OCI-LY1 (cell line): Measurements from ENCODE around the gene NAV1.

Experiments
- H2AFZ ChIP-seq: fragments of 200-600 bp; sonication (generic), shearing (Covaris generic); 2 replicates; pipeline ENCODE4 v1.6.0; 2014; ENCODE audit warnings: antibody characterized with exemption, mild to moderate bottlenecking, low read length
- H3F3A ChIP-seq: fragments of 200-600 bp; sonication (generic), shearing (Covaris generic); 2 replicates; pipeline ENCODE4 v1.6.0; 2014; ENCODE audit warnings: mild to moderate bottlenecking, antibody characterized with exemption, low read length, moderate library complexity; ENCODE audit not compliant: insufficient read depth
- H3K27ac ChIP-seq: fragments of 200-600 bp; sonication (generic); 2 replicates; pipeline ENCODE4 v1.5.1; 2014; ENCODE audit warnings: low read length, mixed run types, mild to moderate bottlenecking, low read depth; ENCODE audit not compliant: poor library complexity, severe bottlenecking
- H3K27me3 ChIP-seq: fragments of 200-600 bp; sonication (generic); 2 replicates; pipeline ENCODE4 v1.6.0; 2014; ENCODE audit warnings: antibody characterized with exemption, mild to moderate bottlenecking, low read length, moderate library complexity; ENCODE audit not compliant: insufficient read depth
- H3K36me3 ChIP-seq: fragments of 200-600 bp; sonication (generic); 2 replicates; pipeline ENCODE4 v1.6.1; 2014; ENCODE audit warnings: mild to moderate bottlenecking, antibody characterized with exemption, low read length, moderate library complexity, mixed read lengths; ENCODE audit not compliant: insufficient read depth
- H3K4me1 ChIP-seq: fragments of 200-600 bp; sonication (generic); 2 replicates; pipeline ENCODE4 v1.5.1; 2014; ENCODE audit warnings: mild to moderate bottlenecking, low read length, moderate library complexity; ENCODE audit not compliant: insufficient read depth, severe bottlenecking
- H3K4me2 ChIP-seq: fragments of 200-600 bp; sonication (generic), shearing (Covaris generic); 2 replicates; pipeline ENCODE4 v1.6.1; 2014; ENCODE audit warnings: low read length
- H3K4me3 ChIP-seq: fragments of 200-600 bp; sonication (generic); 2 replicates; pipeline ENCODE4 v1.5.1; 2014; ENCODE audit warnings: low read length, low read depth, mild to moderate bottlenecking, mixed read lengths; ENCODE audit not compliant: poor library complexity, severe bottlenecking
- H3K79me2 ChIP-seq: fragments of 200-600 bp; shearing (Covaris generic); 2 replicates; pipeline ENCODE4 v1.6.1; 2016; ENCODE audit warnings: mixed run types, low read length, mixed read lengths; ENCODE audit not compliant: insufficient read depth
- H3K9ac ChIP-seq: fragments of 200-600 bp; sonication (generic), shearing (Covaris generic); 2 replicates; pipeline ENCODE4 v1.6.1; 2014; ENCODE audit warnings: mild to moderate bottlenecking, low read length, mixed read lengths
- H3K9me2 ChIP-seq: fragments of 200-600 bp; sonication (generic), shearing (Covaris generic); 2 replicates; pipeline ENCODE4 v1.6.1; 2014; ENCODE audit warnings: low read depth, mild to moderate bottlenecking, low read length, mixed read lengths
- H3K9me3 ChIP-seq: fragments of 200-600 bp; shearing (Covaris generic); 2 replicates; pipeline ENCODE4 v1.6.1; 2014; ENCODE audit warnings: low read length, mixed read lengths
- H4K20me1 ChIP-seq: fragments of 200-600 bp; sonication (generic), shearing (Covaris generic); 2 replicates; pipeline ENCODE4 v1.6.0; 2016; ENCODE audit warnings: mild to moderate bottlenecking, low read length; ENCODE audit not compliant: insufficient read depth
- CTCF ChIP-seq: fragments of 200-600 bp; sonication (generic), shearing (Covaris generic); IDR thresholded peaks from 2 replicates; pipeline ENCODE4 v1.5.1; 2017; ENCODE audit warnings: mild to moderate bottlenecking, antibody characterized with exemption, low read length, moderate library complexity, mixed read lengths
- EZH2 ChIP-seq: fragments of 200-600 bp; sonication (generic), shearing (Covaris generic); IDR thresholded peaks from 2 replicates; pipeline ENCODE4 v1.8.0; 2017; ENCODE audit warnings: borderline replicate concordance, mixed run types, mild to moderate bottlenecking, antibody characterized with exemption, low read length, moderate library complexity, mixed read lengths

The NAV1 gene

DNA sequence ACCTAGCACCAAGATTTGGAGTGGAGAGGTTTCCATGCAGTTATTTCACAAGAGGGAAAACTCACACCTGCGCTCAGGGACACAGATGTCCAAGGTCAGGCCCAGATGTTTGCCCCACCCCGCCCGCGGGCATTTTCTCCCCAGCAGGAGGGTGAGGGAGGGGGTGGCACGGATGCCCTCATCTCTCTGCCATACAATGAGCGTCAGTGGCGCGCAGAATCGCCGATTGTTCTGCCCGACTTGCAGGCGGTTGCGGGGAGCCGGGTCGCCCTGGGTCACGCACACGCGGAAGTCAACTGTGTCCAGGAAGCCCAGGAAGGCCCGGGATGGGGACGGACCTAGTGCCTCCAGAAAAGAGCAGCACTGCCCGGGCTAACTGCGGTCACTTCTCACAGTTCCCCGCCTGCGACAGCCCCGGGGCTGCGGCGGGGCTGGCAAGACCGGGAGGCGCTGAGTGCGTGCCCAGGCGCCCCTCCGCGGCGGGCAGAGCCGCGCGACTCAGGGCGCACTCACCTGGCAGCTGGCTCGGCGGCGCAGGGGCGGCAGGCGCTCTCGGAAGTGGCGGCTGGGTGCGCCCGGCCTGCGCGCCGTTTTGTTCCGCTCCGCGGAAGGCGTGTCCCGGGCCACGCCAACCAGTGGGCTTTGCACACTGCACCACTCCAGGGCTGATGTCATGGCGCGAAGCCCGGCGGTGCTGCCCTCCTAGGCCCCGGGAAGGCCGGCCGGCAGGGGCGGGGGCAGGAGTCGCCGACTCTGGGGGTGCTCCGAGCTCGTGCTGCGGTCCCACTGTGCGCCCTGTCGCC is 32.2 kb upstream of the NAV1 start, which contains the start of gene CSRP1:
Gene CSRP1 (minus strand): TSS at position 567 of the 803 bp plus-strand sequence. CDS start 10,820 bp downstream, outside the sequence.
- peak within 1 kb of the TSS; percentile 75 for H3K9ac ChIP-seq
- TF ChIP-seq EZH2 (no peak), CTCF (no peak)
- H2AFZ ChIP-seq, result 0 out of 2 replicates have a peak within 1 kb of the TSS, but pooled peaks have one; percentile 5
- no peaks in the 10 kb centered on the region for H4K20me1 ChIP-seq
- H3F3A ChIP-seq, result no peaks in the 10 kb centered on the region
- H3K4me2 ChIP-seq, result peak within 1 kb of the TSS; percentile 94
- H3K79me2 ChIP-seq, result no peaks in the 10 kb centered on the region
- H3K9me3 ChIP-seq, result no peaks in the 10 kb centered on the region
- peaks cover 85% of the 10 kb centered on the region for H3K4me1 ChIP-seq
- no peaks in the 10 kb centered on the region for H3K9me2 ChIP-seq
- H3K27ac ChIP-seq, result peak within 1 kb of the TSS; percentile 77
- H3K4me3 ChIP-seq, result peak within 1 kb of the TSS; percentile 71
- no peaks in the 10 kb centered on the region for H3K27me3 ChIP-seq
- H3K36me3 ChIP-seq, result no peaks in the 10 kb centered on the region

- peak overlapping the region; percentile 71 for H3K4me3 ChIP-seq
Observed at GRCh38 chr1:201507360-201507675, 31.6 kb upstream of the NAV1 start.

GRCh38 chr1:201508809-201509208 is 30.1 kb upstream of the NAV1 start:
- peaks cover 78% of the 10 kb centered on the region for H3K4me1 ChIP-seq
- H3K4me2 ChIP-seq, result peak overlapping the region; percentile 11; the same call in 1 of the 2 replicates
- H3K9ac ChIP-seq, result no peak overlapping the region
- no peaks in the 10 kb centered on the region for H3K36me3 ChIP-seq
- H3K27ac ChIP-seq, result peak overlapping the region; percentile 77
- no peaks in the 10 kb centered on the region for H3K27me3 ChIP-seq
- H3K4me3 ChIP-seq, result no peak overlapping the region
- no peaks in the 10 kb centered on the region for H3K79me2 ChIP-seq
- H3K9me3 ChIP-seq, result no peaks in the 10 kb centered on the region
- no peak overlapping the region for H2AFZ ChIP-seq
- H3K9me2 ChIP-seq, result no peaks in the 10 kb centered on the region
- H4K20me1 ChIP-seq, result no peaks in the 10 kb centered on the region
- TF ChIP-seq CTCF, result no peak
- no peak for TF ChIP-seq EZH2
- no peaks in the 10 kb centered on the region for H3F3A ChIP-seq

More at GRCh38 chr1:201507360-201507675, 31.6 kb upstream of the NAV1 start:
- Histone ChIP-seq H3K9ac (peak overlapping the region; percentile 75), H3K9me2 (no peaks in the 10 kb centered on the region), H3K36me3 (no peaks in the 10 kb centered on the region), H3K27ac (peak overlapping the region; percentile 77), H3K9me3 (no peaks in the 10 kb centered on the region), H3K79me2 (no peaks in the 10 kb centered on the region), H4K20me1 (no peaks in the 10 kb centered on the region), H3K4me2 (peak overlapping the region; percentile 94), H3F3A (no peaks in the 10 kb centered on the region), H3K27me3 (no peaks in the 10 kb centered on the region), H2AFZ (0 out of 2 replicates have a peak overlapping the region, but pooled peaks have one; percentile 5), H3K4me1 (peaks cover 87% of the 10 kb centered on the region)
- TF ChIP-seq EZH2, result no peak
- TF ChIP-seq CTCF, result no peak
